ENCODE results near the gene GOLGB1.
"Not testable (repeated sequence)": the region's sequence is repeated elsewhere in the genome, so short reads cannot be mapped to it uniquely, and the experiment has no call there.

Gene GOLGB1

DNA sequence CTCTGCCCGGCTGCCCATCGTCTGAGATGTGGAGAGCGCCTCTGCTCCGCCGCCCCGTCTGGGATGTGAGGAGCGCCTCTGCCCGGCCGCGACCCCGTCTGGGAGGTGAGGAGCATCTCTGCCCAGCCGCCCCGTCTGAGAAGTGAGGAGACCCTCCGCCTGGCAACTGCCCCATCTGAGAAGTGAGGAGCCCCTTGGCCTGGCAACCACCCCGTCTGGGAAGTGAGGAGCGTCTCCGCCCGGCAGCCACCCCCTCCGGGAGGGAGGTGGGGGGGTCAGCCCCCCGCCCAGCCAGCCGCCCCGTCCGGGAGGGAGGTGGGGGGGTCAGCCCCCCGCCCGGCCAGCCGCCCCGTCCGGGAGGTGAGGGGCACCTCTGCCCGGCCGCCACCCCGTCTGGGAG is 60.8 kb downstream of the GOLGB1 start:
- H3K9me3 ChIP-seq (ENCODE audit: control insufficient read depth, insufficient read depth, low read length); H3K36me3 ChIP-seq (ENCODE audit: control insufficient read depth, insufficient read depth, low read length); H3K27me3 ChIP-seq (ENCODE audit: control insufficient read depth, insufficient read depth, low read length); H3K27ac ChIP-seq (ENCODE audit: low read length); DNase-seq (ENCODE audit: low read depth, low spot score); H3K4me1 ChIP-seq (ENCODE audit: control insufficient read depth, insufficient read depth, low read length); H3K4me3 ChIP-seq (ENCODE audit: low read length): not testable (repeated sequence)
- no CpG with 5 or more reads among the region's 31 CpGs for WGBS (ENCODE audit: insufficient coverage, insufficient read length)

- no CpG with 5 or more reads among the region's 1 CpG for WGBS (ENCODE audit: insufficient coverage, insufficient read length)
- Histone ChIP-seq H3K36me3 (ENCODE audit: control insufficient read depth, insufficient read depth, low read length) (peaks cover 2% of the 10 kb centered on the region; the same call in 1 of the 2 replicates), H3K27ac (ENCODE audit: low read length) (no peak overlapping the region), H3K9me3 (ENCODE audit: control insufficient read depth, insufficient read depth, low read length) (no peaks in the 10 kb centered on the region), H3K4me3 (ENCODE audit: low read length) (no peak overlapping the region), H3K27me3 (ENCODE audit: control insufficient read depth, insufficient read depth, low read length) (no peaks in the 10 kb centered on the region), H3K4me1 (ENCODE audit: control insufficient read depth, insufficient read depth, low read length) (no peaks in the 10 kb centered on the region)
- no peak for DNase-seq (ENCODE audit: low read depth, low spot score)
These were observed 67.7 kb downstream of the GOLGB1 start for GRCh38 chr3:121681792-121682191.

DNA sequence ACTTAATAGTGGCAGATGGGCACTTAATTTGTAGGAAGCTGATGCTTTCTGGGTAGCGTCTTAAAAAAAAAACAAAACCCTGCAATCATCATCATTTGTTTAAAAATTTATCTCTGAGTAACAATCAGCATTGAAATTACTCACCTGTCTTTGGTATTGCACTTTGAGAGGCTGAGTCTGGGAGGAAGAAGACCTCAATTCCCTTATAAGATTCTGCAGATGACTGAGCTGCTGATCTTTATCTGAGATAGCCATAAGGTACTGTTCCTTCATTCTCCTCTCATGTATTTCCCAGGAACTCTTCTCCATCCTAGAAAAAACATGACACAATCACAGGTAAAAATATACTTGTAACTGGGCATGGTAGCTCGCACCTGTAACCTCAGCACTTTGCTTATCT is 72.4 kb downstream of the GOLGB1 start:
- no CpG with 5 or more reads among the region's 2 CpGs for WGBS (ENCODE audit: insufficient coverage, insufficient read length)
- Histone ChIP-seq H3K36me3 (ENCODE audit: control insufficient read depth, insufficient read depth, low read length) (peaks cover 7% of the 10 kb centered on the region; the same call in 1 of the 2 replicates), H3K27me3 (ENCODE audit: control insufficient read depth, insufficient read depth, low read length) (no peaks in the 10 kb centered on the region), H3K27ac (ENCODE audit: low read length) (no peak overlapping the region), H3K4me1 (ENCODE audit: control insufficient read depth, insufficient read depth, low read length) (no peaks in the 10 kb centered on the region), H3K9me3 (ENCODE audit: control insufficient read depth, insufficient read depth, low read length) (no peaks in the 10 kb centered on the region), H3K4me3 (ENCODE audit: low read length) (no peak overlapping the region)
- DNase-seq (ENCODE audit: low read depth, low spot score), result no peak

DNA sequence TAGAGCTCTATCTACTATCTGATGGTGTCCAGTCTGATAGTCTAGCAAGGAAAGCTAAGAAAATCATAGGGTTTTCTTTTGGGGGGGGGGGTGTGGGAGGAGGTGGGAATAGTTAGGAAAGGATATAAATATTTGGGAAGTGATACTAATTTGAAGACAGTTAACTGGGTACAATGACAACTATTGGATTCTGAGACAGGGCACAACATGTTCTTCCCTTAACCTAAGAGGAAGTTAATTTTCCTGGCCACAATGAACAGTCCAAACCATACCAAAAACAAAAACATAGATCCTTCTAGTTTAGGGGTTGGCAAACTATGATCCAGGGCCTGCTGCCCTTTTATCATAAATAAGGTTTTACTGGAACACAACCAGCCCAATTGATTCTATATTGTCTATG is 78.9 kb downstream of the GOLGB1 start:
- no peaks in the 10 kb centered on the region for H3K4me1 ChIP-seq (ENCODE audit: control insufficient read depth, insufficient read depth, low read length)
- no peaks in the 10 kb centered on the region; the same call in 1 of the 2 replicates for H3K36me3 ChIP-seq (ENCODE audit: control insufficient read depth, insufficient read depth, low read length)
- no peak for DNase-seq (ENCODE audit: low read depth, low spot score)
- no peak overlapping the region for H3K27ac ChIP-seq (ENCODE audit: low read length)
- no peak overlapping the region for H3K4me3 ChIP-seq (ENCODE audit: low read length)
- H3K9me3 ChIP-seq (ENCODE audit: control insufficient read depth, insufficient read depth, low read length), result no peaks in the 10 kb centered on the region
- H3K27me3 ChIP-seq (ENCODE audit: control insufficient read depth, insufficient read depth, low read length), result no peaks in the 10 kb centered on the region

GRCh38 chr3:121667333-121667732 is 82.2 kb downstream of the GOLGB1 start:
- no peak for DNase-seq (ENCODE audit: low read depth, low spot score)
- Histone ChIP-seq H3K4me1 (ENCODE audit: control insufficient read depth, insufficient read depth, low read length) (peaks cover 2% of the 10 kb centered on the region; the same call in 1 of the 2 replicates), H3K9me3 (ENCODE audit: control insufficient read depth, insufficient read depth, low read length) (no peaks in the 10 kb centered on the region), H3K4me3 (ENCODE audit: low read length) (no peak overlapping the region), H3K27ac (ENCODE audit: low read length) (no peak overlapping the region), H3K36me3 (ENCODE audit: control insufficient read depth, insufficient read depth, low read length) (peaks cover 3% of the 10 kb centered on the region; the same call in 1 of the 2 replicates), H3K27me3 (ENCODE audit: control insufficient read depth, insufficient read depth, low read length) (no peaks in the 10 kb centered on the region)
- no CpG with 5 or more reads among the region's 4 CpGs for WGBS (ENCODE audit: insufficient coverage, insufficient read length)

DNA sequence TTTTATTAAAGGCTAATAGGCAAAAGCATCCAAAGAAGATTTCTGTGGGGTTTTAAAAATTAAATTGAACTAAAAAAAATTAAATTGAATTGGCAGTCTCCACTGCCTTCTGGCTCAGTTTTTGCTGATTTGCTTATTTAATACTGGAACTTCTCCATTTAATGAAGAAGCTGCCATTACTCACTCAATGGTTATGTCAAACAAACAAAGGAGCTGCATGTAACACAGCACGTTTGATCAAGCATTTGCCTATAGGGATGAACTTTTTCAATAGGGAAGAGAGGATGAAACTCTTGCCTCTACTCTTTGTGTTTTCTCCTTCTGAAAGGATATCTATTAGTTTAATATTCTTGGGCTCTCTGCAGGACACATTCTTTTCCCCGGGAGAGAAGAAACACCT is 84.1 kb downstream of the GOLGB1 start:
- no peaks in the 10 kb centered on the region for H3K9me3 ChIP-seq (ENCODE audit: control insufficient read depth, insufficient read depth, low read length)
- peaks cover 3% of the 10 kb centered on the region; the same call in 1 of the 2 replicates for H3K36me3 ChIP-seq (ENCODE audit: control insufficient read depth, insufficient read depth, low read length)
- DNase-seq (ENCODE audit: low read depth, low spot score), result no peak
- no peak overlapping the region for H3K27ac ChIP-seq (ENCODE audit: low read length)
- H3K4me1 ChIP-seq (ENCODE audit: control insufficient read depth, insufficient read depth, low read length), result peaks cover 2% of the 10 kb centered on the region; the same call in 1 of the 2 replicates
- no peak overlapping the region for H3K4me3 ChIP-seq (ENCODE audit: low read length)
- no peaks in the 10 kb centered on the region for H3K27me3 ChIP-seq (ENCODE audit: control insufficient read depth, insufficient read depth, low read length)
- WGBS (ENCODE audit: insufficient coverage, insufficient read length), result no CpG with 5 or more reads among the region's 2 CpGs

DNA sequence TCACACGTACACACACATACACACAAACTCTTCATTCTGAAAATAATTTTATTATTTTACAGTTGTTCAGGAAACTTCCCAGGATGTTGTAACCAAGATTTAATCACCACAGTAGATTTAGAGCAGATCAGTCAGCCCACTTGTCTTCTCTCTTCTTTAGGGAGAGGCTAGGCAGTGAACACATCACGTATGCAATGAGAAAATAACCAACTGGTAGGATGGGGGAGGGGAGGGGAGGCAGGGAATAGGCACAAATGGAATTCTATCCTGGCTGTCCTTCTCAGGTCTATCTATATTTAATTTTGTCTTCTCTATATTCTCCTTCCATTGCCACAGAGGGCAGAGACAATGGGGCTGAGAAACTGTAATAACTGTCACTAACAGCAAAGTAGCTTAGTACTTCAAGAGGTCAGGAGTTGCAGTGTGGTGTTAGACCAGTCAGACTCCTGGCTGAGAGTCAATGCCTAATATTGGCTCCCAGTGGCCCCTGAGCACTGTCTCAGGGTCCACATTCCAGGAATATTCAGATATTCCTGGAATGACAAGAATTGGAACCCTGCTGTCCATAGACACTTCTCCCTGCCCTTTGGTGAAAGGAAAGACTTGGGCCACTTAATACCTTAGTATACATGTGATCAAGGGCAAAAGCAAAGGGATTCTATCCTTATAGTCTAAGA is 86.2 kb downstream of the GOLGB1 start:
- H3K4me1 ChIP-seq (ENCODE audit: control insufficient read depth, insufficient read depth, low read length), result peaks cover 3% of the 10 kb centered on the region; the same call in 1 of the 2 replicates
- WGBS (ENCODE audit: insufficient coverage, insufficient read length), result 100% methylated on average over 1 of the region's 2 CpGs
- H3K9me3 ChIP-seq (ENCODE audit: control insufficient read depth, insufficient read depth, low read length), result no peaks in the 10 kb centered on the region
- DNase-seq (ENCODE audit: low read depth, low spot score), result no peak
- no peak overlapping the region for H3K4me3 ChIP-seq (ENCODE audit: low read length)
- H3K27ac ChIP-seq (ENCODE audit: low read length), result no peak overlapping the region
- no peaks in the 10 kb centered on the region for H3K27me3 ChIP-seq (ENCODE audit: control insufficient read depth, insufficient read depth, low read length)
- H3K36me3 ChIP-seq (ENCODE audit: control insufficient read depth, insufficient read depth, low read length), result peaks cover 3% of the 10 kb centered on the region; the same call in 1 of the 2 replicates

DNA sequence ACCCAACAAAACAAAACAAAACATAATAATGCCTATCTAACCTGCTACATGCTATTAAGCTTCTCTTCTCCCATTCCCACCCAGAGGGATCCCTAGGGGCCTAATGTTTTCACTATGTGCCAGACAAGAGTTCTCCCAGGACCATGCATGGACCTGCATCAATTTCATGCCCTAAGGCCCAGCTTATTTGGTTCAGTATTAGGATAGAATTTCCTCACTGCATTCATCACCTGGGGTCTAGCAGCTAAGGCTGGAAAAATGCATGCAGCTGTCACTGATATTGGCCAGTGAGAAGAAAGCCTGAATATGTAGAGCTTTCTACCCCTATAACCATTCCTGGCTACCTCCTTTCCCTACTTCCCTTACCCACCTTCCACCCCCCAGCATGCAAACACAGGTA is 86.8 kb downstream of the GOLGB1 start:
- no peaks in the 10 kb centered on the region for H3K27me3 ChIP-seq (ENCODE audit: control insufficient read depth, insufficient read depth, low read length)
- H3K36me3 ChIP-seq (ENCODE audit: control insufficient read depth, insufficient read depth, low read length), result peaks cover 3% of the 10 kb centered on the region; the same call in 1 of the 2 replicates
- no peak overlapping the region for H3K27ac ChIP-seq (ENCODE audit: low read length)
- DNase-seq (ENCODE audit: low read depth, low spot score), result no peak
- no peak overlapping the region for H3K4me3 ChIP-seq (ENCODE audit: low read length)
- peaks cover 3% of the 10 kb centered on the region; the same call in 1 of the 2 replicates for H3K4me1 ChIP-seq (ENCODE audit: control insufficient read depth, insufficient read depth, low read length)
- no peaks in the 10 kb centered on the region for H3K9me3 ChIP-seq (ENCODE audit: control insufficient read depth, insufficient read depth, low read length)

GRCh38 chr3:121661376-121661775 is 88.2 kb downstream of the GOLGB1 start:
- H3K36me3 ChIP-seq (ENCODE audit: control insufficient read depth, insufficient read depth, low read length), result peaks cover 3% of the 10 kb centered on the region; the same call in 1 of the 2 replicates
- WGBS (ENCODE audit: insufficient coverage, insufficient read length), result no CpG with 5 or more reads among the region's 6 CpGs
- no peaks in the 10 kb centered on the region for H3K27me3 ChIP-seq (ENCODE audit: control insufficient read depth, insufficient read depth, low read length)
- H3K27ac ChIP-seq (ENCODE audit: low read length), result no peak overlapping the region
- DNase-seq (ENCODE audit: low read depth, low spot score), result no peak
- H3K4me1 ChIP-seq (ENCODE audit: control insufficient read depth, insufficient read depth, low read length), result peaks cover 3% of the 10 kb centered on the region; the same call in 1 of the 2 replicates
- H3K9me3 ChIP-seq (ENCODE audit: control insufficient read depth, insufficient read depth, low read length), result no peaks in the 10 kb centered on the region
- H3K4me3 ChIP-seq (ENCODE audit: low read length), result no peak overlapping the region

DNA sequence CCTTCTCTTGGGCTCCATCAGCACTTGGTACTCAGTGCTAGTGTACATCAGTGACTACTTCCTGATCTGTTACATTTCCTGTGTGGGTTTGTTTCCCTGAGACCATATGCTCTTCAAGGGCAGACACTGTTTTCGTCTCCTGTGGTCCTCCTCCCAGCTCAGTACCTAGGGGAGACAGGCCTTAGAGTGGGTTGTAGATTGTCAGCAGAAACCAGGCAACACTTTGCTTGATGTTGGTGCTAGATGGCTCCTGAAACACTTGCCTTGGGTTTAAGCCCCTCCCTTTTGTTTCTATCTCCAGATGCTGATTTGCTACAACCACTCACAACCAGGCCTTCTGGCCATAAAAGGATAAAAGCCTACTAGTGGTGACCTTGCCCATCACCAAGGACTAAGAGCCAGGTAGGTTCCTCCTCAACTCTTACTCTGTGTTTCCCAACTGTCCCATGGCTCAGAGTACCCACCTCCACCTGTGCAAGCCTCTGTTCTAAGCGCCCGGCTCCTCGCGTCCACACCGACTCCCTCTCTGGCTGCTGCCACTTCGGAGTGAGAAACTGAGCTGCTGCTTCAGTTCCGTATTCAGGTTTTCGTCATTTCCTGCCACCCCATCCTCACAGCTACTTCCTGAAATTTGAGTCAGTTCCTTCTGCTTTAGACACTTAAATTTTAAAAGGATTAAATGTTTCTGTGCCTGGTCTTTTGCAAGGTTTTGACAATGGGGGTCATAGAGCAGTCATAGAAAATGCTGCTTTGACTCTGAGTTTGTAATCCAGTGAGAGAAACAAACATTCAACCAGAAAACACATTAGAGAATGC is 89.0 kb downstream of the GOLGB1 start, which contains the start of gene HCLS1:
Gene HCLS1, minus strand, starts transcription at position 548 of the 816 bp plus-strand sequence. CDS start 2,556 bp downstream, outside the sequence.
- no peak within 1 kb of the TSS for H3K4me3 ChIP-seq (ENCODE audit: low read length)
- H3K27ac ChIP-seq (ENCODE audit: low read length), result no peak within 1 kb of the TSS
- H3K36me3 ChIP-seq (ENCODE audit: control insufficient read depth, insufficient read depth, low read length), result peaks cover 3% of the 10 kb centered on the region; the same call in 1 of the 2 replicates
- DNase-seq (ENCODE audit: low read depth, low spot score), result no peak
- no CpG with 5 or more reads among the region's 9 CpGs for WGBS (ENCODE audit: insufficient coverage, insufficient read length)
- H3K4me1 ChIP-seq (ENCODE audit: control insufficient read depth, insufficient read depth, low read length), result peaks cover 3% of the 10 kb centered on the region; the same call in 1 of the 2 replicates
- no peaks in the 10 kb centered on the region for H3K27me3 ChIP-seq (ENCODE audit: control insufficient read depth, insufficient read depth, low read length)
- H3K9me3 ChIP-seq (ENCODE audit: control insufficient read depth, insufficient read depth, low read length), result no peaks in the 10 kb centered on the region
